GM12891 (cell line): ENCODE data around the gene SAG.

Source experiments
- POLR2A ChIP-seq: IDR thresholded peaks from 2 replicates; pipeline ENCODE4 v1.6.1; 2011; ENCODE audit warnings: low read depth, low read length, control low read depth
- POLR2AphosphoS5 ChIP-seq: IDR thresholded peaks from 2 replicates; pipeline ENCODE4 v1.6.1; 2011; ENCODE audit warnings: low read depth, low read length, control low read depth
- SPI1 ChIP-seq: IDR thresholded peaks from 2 replicates; pipeline ENCODE4 v1.6.1; 2011; ENCODE audit warnings: low read depth, low read length, control low read depth

- no peak for TF ChIP-seq POLR2A
- no peak for TF ChIP-seq POLR2AphosphoS5
- no peak for TF ChIP-seq SPI1
Observed at GRCh38 chr2:233339427-233339826, 31.8 kb downstream of the SAG start.
